HG02642 (cell line): ENCODE measurements around the gene ZNF534.
"Not testable (repeated sequence)": the region's sequence is repeated elsewhere in the genome, so short reads cannot be mapped to it uniquely, and the experiment has no call there.

Source experiments
- ATAC-seq: cut with Tn5 transposase; IDR thresholded peaks from one replicate; pipeline ENCODE4 v1.9.1; 2021; ENCODE audit warnings: mild to moderate bottlenecking; ENCODE audit not compliant: unreplicated experiment, poor library complexity

The ZNF534 gene

DNA sequence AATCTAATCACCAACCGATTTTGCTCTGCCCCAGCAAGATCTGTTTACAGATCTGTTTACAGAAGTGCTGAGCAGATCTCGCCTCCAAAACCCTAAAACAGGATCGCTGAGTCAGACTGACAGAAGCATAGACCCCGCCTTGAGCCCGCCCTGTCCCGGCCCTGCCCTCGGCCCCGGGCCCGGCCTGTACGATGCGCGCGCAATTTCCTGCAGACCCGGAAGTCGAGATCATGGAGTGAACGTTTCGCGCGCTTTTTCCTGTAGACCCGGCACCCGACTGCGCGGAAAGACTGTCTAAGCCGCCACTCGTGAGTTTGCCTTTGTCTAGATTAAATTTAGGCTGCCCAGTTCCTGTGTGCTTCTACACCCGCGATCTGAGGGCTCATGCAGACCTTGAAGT is at the start of gene ZNF534:
Gene ZNF534, plus strand, starts transcription at position 212 of the 400 bp plus-strand sequence. CDS start 2,327 bp downstream, outside the sequence.
- ATAC-seq: no peak

DNA sequence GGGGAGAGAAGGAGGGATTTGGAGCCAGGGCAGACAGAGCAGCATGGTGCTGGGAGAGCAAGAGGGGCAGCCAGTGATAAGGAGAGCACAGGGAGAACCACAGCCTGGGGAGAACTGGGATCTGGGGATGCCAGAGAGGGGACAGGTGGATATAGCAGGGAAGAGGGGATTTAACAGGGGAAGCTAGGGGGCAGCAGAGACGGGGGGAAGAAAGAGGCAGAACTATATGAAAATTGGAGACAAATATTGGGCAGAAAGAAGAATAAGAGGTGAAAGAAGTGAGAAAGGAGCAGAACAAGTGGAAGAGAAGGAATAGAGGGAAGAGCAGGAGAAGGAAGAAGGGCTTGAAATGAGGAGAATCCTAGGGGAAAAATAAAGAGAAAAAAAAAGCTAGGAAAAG is 37.8 kb upstream of the ZNF534 start:
- ATAC-seq: no peak

GRCh38 chr19:52397310-52398080 is 31.5 kb upstream of the ZNF534 start, which contains the start of gene ZNF528:
ZNF528 (plus strand) TSS chr19:52397849; CDS start chr19:52402014, 4,165 bp downstream.
- peak; percentile 97 for ATAC-seq

GRCh38 chr19:52398081-52398441 is 30.9 kb upstream of the ZNF534 start:
- ATAC-seq: peak; percentile 17

- no peak for ATAC-seq
Observed at GRCh38 chr19:52410276-52410675, 18.7 kb upstream of the ZNF534 start.

DNA sequence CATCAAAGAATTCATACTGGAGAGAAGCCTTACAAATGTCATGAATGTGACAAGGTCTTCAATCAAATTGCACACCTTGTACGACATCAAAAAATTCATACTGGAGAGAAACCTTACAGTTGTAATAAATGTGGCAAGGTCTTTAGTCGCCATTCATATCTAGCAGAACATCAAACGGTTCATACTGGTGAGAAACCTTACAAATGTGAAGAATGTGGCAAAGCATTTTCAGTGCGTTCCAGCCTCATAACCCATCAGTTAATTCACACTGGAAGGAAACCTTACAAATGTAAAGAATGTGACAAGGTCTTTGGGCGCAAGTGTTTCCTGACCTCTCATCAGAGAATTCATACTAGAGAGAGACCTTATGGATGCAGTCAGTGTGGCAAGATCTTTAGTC is 13.2 kb upstream of the ZNF534 start:
- ATAC-seq: no peak

GRCh38 chr19:52442179-52442578 is 13.2 kb downstream of the ZNF534 start:
- ATAC-seq: no peak

- no peak for ATAC-seq
Observed at GRCh38 chr19:52444506-52444905, 15.6 kb downstream of the ZNF534 start.

- ATAC-seq: no peak
Observed at GRCh38 chr19:52451241-52451640, 22.3 kb downstream of the ZNF534 start.

GRCh38 chr19:52453324-52454094 is 24.6 kb downstream of the ZNF534 start, which contains the start of gene ZNF578:
ZNF578 (plus strand) TSS chr19:52453553; CDS start chr19:52501846, 48,293 bp downstream.
- no peak for ATAC-seq

DNA sequence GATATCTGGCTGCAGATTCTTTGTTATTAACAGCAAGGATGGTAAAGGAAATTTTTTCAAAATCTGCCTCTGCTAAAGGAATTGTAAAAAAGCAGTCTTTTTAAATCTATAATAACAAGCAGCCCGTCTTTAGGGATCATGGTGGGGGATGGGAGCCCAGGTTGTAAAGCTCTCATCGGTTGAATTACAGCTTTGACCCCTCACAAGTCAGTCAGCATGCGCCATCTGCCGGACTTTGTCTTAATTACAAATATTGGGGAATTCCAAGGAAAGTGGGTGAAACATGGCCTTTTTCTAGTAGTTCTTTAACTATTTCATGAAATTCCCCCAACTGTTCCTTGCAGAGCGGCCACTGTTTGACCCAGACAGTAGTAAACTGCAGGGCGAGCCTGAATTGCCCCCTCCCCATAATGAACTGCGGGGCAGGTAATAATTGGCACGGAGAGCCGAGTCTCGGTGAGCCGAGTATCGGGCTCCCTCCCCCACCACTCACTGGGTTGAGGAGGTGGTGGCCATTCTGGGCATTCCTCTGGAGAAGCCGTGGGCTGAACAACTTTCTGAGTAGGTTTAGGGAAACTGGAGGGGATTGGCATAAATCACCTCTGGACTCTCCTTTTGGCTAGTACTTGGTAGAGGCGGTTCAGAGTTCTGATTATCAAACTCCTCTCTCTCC is 36.0 kb downstream of the ZNF534 start:
- ATAC-seq: no peak

- no peak for ATAC-seq
Observed at GRCh38 chr19:52473655-52474350, 44.9 kb downstream of the ZNF534 start.

GRCh38 chr19:52474351-52475127 is 45.6 kb downstream of the ZNF534 start:
- ATAC-seq: no peak

- ATAC-seq: not testable (repeated sequence)
Observed at GRCh38 chr19:52484111-52484743, 55.3 kb downstream of the ZNF534 start.

GRCh38 chr19:52485064-52485463 is 56.1 kb downstream of the ZNF534 start:
- not testable (repeated sequence) for ATAC-seq

- ATAC-seq: not testable (repeated sequence)
Observed at GRCh38 chr19:52485561-52486240, 56.8 kb downstream of the ZNF534 start.

GRCh38 chr19:52492201-52492993 is 63.4 kb downstream of the ZNF534 start:
- no peak for ATAC-seq
